Transverse colon (tissue), 4 donors: ENCODE data around the gene POU5F2. TPM values are rescaled to one million over a fixed set of nuclear protein-coding genes. Genes with fewer than 3 reads are reported as not detected.

ENCODE experiments used
- DNase-seq: peaks from one replicate; pipeline ENCODE4 v3.0.0-alpha.2; 2019
- H3K27ac ChIP-seq, 4 donors: fragments of 200-600 bp; sonication (generic); 2 replicates each; pipeline ENCODE4 v1.5.1; 2016 to 2018; ENCODE audit warnings: inconsistent platforms in 4 of 4
- H3K27me3 ChIP-seq: fragments of 200-600 bp; sonication (generic); 2 replicates; pipeline ENCODE4 v1.5.1; 2017; ENCODE audit warnings: inconsistent platforms
- H3K36me3 ChIP-seq, 4 donors: fragments of 200-600 bp; sonication (generic); 2 replicates each; pipeline ENCODE4 v1.5.1; 2017 to 2019; ENCODE audit warnings: inconsistent platforms in 4 of 4
- H3K4me1 ChIP-seq, 4 donors: fragments of 200-600 bp; sonication (generic); 2 replicates each; pipeline ENCODE4 v1.5.1; 2017 to 2020; ENCODE audit warnings: inconsistent platforms in 4 of 4
- H3K4me3 ChIP-seq, 4 donors: fragments of 200-600 bp; sonication (generic); 1 replicate in 1 of 4; 2 replicates in 3 of 4; pipeline versions ENCODE4 v1.5.1 to v1.6.1; 2017 to 2019; ENCODE audit warnings: inconsistent platforms in 4 of 4
- H3K9me3 ChIP-seq, 2 donors: fragments of 200-600 bp; sonication (generic); 2 replicates each; pipeline ENCODE4 v1.5.1; 2017 to 2019; ENCODE audit warnings: inconsistent platforms in 2 of 2
- EP300 ChIP-seq: sonication (generic); formaldehyde crosslinking; IDR thresholded peaks from one replicate; pipeline ENCODE4 v1.6.1; 2017; ENCODE audit warnings: antibody characterized with exemption, low read depth
- POLR2A ChIP-seq: fragments of 450-650 bp; IDR thresholded peaks from one replicate; pipeline ENCODE4 v1.6.1; 2016; ENCODE audit warnings: antibody characterized with exemption, mild to moderate bottlenecking, moderate library complexity
- POLR2AphosphoS5 ChIP-seq, 3 donors: sonication (generic); formaldehyde crosslinking; IDR thresholded peaks; one replicate each; pipeline ENCODE4 v1.6.1; 2016; ENCODE audit warnings: antibody characterized with exemption in 3 of 3
- WGBS, 2 donors: methylation state at CpG; one replicate each; pipeline ENCODE4 v1.1.5; 2018; ENCODE audit warnings: low coverage in 1 of 2; 5-methylcytosine and 5-hydroxymethylcytosine counted together
- in situ Hi-C, 4 donors: fragments of 200-750 bp; cut with MboI; loops; one replicate each; pipeline versions ENCODE4 v1.15.0 to v1.15.1; 2017; ENCODE audit warnings: low sequenced_read_pairs in 3 of 4, low pct_ligation_motif_present in 1 of 4, low pct_unique_long_range_greater_than_20kb in 1 of 4
- intact Hi-C: fragments of 100-400 bp; cut with DNase I; formaldehyde crosslinking; loops from one replicate; pipeline ENCODE4 v1.15.1; 2023; ENCODE audit warnings: low total_unique reads
- total RNA-seq, 4 donors: library from RNA; depleted of rRNA; stranded (reverse); fragments of >200 nt; gene quantifications; one replicate each; pipeline ENCODE4 v1.1.0, GENCODE V29; 2016
- TF ChIP-seq, protein P1 (sequence below), 5 experiments: fragments of 200-600 bp in 3 of 5; fragments of 450-650 bp in 2 of 5; sonication (generic) in 3 of 5; IDR thresholded peaks; 1 replicate in 2 of 5; 2 replicates in 3 of 5; pipeline ENCODE4 v1.5.1; 2016 to 2017; ENCODE audit warnings: antibody characterized with exemption in 5 of 5, inconsistent platforms in 3 of 5, mild to moderate bottlenecking in 2 of 5, moderate library complexity in 1 of 5

POU5F2 gene
- total RNA-seq, 4 donors from 2014 or later: 1.1 to 7.8 (median 4.0) TPM

DNA sequence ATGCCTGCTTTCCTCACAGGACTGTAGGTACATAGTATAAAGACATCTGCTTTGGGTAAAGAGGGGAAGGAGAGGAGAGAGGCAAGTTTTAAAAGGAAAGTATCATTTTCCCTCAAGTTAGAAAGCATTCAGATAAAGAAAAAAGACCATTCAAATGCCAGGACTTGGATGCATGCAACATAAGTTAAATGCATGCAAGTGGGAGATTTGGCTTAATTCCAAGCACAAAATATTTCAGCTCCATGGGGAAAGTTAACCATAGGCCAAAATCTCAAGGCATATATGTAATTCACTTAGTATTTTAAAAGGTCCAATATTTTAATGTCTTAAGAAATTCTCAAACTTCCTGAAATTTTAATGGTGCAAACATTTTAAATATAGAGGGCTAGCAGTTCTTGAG is 36.4 kb downstream of the POU5F2 start:
- no peak for TF ChIP-seq EP300
- TF ChIP-seq POLR2AphosphoS5 (IDR thresholded peaks at IDR 0.05): no peak
- TF ChIP-seq, protein P1, sequence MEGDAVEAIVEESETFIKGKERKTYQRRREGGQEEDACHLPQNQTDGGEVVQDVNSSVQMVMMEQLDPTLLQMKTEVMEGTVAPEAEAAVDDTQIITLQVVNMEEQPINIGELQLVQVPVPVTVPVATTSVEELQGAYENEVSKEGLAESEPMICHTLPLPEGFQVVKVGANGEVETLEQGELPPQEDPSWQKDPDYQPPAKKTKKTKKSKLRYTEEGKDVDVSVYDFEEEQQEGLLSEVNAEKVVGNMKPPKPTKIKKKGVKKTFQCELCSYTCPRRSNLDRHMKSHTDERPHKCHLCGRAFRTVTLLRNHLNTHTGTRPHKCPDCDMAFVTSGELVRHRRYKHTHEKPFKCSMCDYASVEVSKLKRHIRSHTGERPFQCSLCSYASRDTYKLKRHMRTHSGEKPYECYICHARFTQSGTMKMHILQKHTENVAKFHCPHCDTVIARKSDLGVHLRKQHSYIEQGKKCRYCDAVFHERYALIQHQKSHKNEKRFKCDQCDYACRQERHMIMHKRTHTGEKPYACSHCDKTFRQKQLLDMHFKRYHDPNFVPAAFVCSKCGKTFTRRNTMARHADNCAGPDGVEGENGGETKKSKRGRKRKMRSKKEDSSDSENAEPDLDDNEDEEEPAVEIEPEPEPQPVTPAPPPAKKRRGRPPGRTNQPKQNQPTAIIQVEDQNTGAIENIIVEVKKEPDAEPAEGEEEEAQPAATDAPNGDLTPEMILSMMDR (IDR thresholded peaks at IDR 0.05): no peak
- TF ChIP-seq POLR2A: no peak
- no peak overlapping the region for H3K4me3 ChIP-seq
- no peaks in the 10 kb centered on the region for H3K27me3 ChIP-seq
- no peaks in the 10 kb centered on the region for H3K36me3 ChIP-seq
- H3K27ac ChIP-seq: no peak overlapping the region
- no peak for DNase-seq
- H3K4me1 ChIP-seq: no peaks in the 10 kb centered on the region
- in situ Hi-C loops: no loop called here
- intact Hi-C loops: no loop called here
- no peaks in the 10 kb centered on the region for H3K9me3 ChIP-seq

DNA sequence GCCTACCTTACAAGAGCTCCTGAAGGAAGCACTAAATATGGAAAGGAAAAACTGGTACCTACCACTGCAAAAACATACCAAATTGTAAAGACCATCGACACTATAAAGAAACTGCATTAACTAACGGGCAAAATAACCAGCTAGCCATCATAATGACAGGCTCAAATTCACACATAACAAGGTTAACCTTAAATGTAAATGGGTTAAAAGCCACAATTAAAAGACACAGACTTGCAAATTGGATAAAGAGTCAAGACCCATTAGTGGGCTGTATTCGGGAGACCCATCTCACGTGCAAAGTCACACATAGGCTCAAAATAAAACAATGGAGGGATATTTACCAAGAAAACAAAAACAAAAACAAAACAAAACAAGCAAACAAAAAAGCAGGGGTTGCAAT is 49.4 kb downstream of the POU5F2 start:
- no peaks in the 10 kb centered on the region for H3K9me3 ChIP-seq
- no peaks in the 10 kb centered on the region for H3K4me1 ChIP-seq
- no peak overlapping the region for H3K4me3 ChIP-seq
- intact Hi-C loops (no loop called here), in situ Hi-C loops (no loop called here)
- TF ChIP-seq, protein P1 (IDR thresholded peaks at IDR 0.05): no peak
- WGBS, 2 donors: 98% methylated on average over 4 of the region's 4 CpGs
- H3K27ac ChIP-seq: no peak overlapping the region
- DNase-seq: no peak
- H3K36me3 ChIP-seq: no peaks in the 10 kb centered on the region
- no peaks in the 10 kb centered on the region for H3K27me3 ChIP-seq

Other genes with a start within 250 kb of the POU5F2 start
- gene NR2F1-AS1, start 160.4 kb downstream of the POU5F2 start, total RNA-seq: 1 to 10 TPM; 1.2 to 3.7 (median 2.2) TPM
- 1 to 10 TPM; 1.5 to 6.2 (median 3.2) TPM for gene NR2F1, start 158.4 kb downstream of the POU5F2 start, total RNA-seq